Measurements from ENCODE around the gene POLG2.

DNA sequence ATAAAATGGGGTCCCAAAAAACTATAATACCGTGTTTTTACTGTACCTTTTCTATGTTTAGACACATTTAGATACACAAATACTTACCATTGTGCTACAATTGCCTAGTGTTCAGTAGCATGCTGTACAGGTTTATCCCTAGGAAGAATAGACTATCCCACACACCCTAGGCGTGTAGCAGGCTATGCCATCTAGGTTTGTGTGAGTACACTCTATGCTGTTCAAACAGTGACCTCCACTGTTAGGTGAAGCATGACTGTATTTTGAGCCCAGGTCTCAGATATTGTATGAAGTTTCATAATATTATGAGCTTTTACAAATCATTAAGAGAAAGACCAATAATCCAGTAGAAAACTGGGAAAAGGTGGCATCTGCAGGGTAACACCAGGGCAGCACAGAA lies 24.3 kb downstream of the POLG2 start:
- TF ChIP-seq, protein P1, sequence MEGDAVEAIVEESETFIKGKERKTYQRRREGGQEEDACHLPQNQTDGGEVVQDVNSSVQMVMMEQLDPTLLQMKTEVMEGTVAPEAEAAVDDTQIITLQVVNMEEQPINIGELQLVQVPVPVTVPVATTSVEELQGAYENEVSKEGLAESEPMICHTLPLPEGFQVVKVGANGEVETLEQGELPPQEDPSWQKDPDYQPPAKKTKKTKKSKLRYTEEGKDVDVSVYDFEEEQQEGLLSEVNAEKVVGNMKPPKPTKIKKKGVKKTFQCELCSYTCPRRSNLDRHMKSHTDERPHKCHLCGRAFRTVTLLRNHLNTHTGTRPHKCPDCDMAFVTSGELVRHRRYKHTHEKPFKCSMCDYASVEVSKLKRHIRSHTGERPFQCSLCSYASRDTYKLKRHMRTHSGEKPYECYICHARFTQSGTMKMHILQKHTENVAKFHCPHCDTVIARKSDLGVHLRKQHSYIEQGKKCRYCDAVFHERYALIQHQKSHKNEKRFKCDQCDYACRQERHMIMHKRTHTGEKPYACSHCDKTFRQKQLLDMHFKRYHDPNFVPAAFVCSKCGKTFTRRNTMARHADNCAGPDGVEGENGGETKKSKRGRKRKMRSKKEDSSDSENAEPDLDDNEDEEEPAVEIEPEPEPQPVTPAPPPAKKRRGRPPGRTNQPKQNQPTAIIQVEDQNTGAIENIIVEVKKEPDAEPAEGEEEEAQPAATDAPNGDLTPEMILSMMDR (IDR thresholded peaks at IDR 0.05): no peak
- no peak for TF ChIP-seq POLR2A (IDR thresholded peaks at IDR 0.05)

Measured in testis (tissue), 2 donors.